SKM-1 treated with dmso at 0.1 percent for 144 hours (cell line): ENCODE measurements around the gene HDAC5.

Experiments
- DNase-seq: peaks from one replicate; lab custom pipeline; 2025; ENCODE audit not compliant: unreplicated experiment; lab: John Stamatoyannopoulos, UW

Gene HDAC5

GRCh38 chr17:44087319-44087718, 36.1 kb downstream of the HDAC5 start:
- DNase-seq, result no peak

DNA sequence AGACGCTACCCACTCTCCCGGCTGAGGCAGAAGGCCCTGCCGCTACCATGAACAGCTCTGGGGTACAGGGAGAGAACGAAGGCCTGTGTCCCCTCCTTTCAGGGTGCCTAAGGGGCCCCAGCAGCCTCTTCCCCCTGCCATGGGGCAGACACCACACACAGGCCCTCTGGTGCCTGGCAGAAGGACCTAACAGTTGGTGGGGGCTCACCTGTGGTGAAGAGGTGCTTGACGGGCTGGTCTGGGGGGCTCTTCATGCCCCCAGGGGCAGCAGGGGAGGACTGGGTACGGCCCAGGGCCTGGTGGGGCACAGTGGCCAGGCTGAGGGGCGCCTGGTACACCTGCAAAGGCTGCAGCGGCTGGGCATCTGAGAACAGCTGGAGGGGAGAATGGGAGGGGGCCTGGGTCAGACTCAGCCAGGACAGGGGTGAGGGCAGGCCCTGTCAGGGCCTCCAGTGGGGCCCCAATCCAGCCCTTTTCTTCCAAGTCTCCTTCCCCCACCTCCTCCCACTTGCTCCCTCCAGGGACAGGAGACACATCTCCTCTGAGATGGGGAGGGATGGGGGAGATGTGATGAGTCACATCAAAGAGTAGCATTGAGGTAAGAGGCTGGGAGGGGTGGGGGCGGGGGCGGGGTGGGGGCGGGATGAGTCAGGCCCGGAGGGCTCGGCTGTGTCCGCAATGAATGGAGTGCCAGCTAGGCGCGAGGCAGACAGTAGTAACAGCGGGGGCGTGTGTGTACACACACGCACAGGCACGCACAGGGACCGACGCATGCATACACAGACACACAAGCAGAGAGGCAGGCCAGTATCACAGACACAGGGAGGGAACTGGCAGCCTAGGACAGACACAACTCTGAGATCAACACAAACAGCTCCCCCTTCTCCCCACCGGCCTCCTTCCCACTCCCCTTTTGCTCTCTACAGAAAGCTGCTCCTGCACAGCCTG, 36.8 kb downstream of the HDAC5 start:
- no peak for DNase-seq

DNA sequence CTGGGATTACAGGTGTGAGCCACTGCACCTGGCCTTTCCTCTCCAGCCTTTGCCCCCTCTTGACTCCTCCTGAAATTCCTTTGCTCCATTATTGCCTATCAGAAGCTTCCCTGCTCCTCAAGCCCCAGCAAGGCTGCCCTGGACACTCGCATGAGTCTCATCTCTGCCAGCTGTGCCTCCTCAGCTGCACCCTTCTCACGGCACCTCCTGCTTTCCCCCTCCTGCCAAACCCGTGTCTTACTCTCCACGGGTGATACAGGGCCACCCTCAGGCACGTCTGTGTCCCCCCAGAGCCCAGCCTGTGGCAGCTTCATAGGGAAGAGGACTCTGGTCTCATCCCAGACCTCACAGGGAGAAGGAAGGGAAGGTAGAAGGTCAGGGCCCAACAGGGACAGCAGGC, 37.5 kb downstream of the HDAC5 start:
- DNase-seq, result no peak

- no peak for DNase-seq
Observed at GRCh38 chr17:44084921-44085320, 38.5 kb downstream of the HDAC5 start.

DNA sequence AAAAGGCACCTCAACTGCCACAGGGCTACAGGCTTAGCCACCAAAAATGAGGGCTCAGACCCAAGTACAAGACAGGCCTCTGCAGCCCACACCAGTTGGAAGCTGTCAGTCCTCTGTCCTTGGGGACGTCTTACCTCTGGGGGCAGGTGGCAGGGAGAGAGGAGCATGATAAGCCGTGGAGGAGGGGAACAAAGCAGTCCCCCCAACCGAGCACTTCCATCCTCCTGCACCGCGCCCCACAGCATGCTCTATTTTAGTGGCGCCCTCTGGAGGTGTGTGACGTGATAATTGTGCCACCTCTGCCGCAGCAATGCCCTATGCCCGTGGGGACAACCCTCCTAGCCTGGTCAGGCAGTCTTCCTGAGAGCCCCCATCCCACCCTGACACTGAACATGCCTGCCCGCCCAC, 39.3 kb downstream of the HDAC5 start:
- DNase-seq, result no peak

- DNase-seq, result no peak
Observed at GRCh38 chr17:44083250-44083849, 40.1 kb downstream of the HDAC5 start.

GRCh38 chr17:44082256-44082927, 41.0 kb downstream of the HDAC5 start:
- no peak for DNase-seq

DNA sequence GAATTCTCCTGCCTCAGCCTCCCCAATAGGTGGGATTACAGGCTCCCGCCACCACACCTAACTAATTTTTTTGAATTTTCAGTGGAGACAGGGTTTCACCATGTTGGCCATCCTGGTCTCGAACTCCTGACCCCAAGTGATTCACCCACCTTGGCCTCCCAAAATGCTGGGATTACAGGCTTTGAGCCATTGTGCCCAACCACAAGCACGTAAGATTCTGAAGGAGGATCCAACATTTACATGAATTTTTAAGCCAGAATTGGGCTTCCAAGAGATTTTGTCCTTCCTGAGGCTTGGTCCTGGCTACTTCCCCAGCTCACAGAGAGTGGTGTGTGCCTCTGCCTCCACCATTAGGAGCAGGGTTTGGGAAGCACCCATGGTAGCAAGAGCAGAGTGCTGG, 41.8 kb downstream of the HDAC5 start:
- no peak for DNase-seq

GRCh38 chr17:44079877-44080821, 43.3 kb downstream of the HDAC5 start:
- DNase-seq, result no peak

DNA sequence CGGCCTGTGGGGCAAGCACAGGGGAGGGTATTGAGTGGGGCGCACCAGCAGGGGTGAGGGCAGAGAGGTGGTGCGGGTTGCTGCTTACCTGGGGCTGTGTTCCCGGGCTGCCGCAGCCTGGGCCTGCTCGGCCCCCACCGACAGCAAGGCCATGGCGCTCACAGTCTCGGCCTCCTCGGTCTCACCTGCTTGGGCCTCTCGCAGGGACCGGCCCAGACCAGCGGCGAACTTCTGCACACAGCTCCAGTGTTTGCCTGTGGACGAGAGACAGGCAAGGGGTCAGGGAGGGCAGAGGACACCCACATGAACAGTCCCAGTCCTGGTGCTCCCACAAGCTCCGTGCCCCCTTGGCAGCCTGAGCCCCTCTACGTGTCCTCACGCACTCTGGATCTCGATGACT, 45.0 kb downstream of the HDAC5 start:
- DNase-seq, result no peak

DNA sequence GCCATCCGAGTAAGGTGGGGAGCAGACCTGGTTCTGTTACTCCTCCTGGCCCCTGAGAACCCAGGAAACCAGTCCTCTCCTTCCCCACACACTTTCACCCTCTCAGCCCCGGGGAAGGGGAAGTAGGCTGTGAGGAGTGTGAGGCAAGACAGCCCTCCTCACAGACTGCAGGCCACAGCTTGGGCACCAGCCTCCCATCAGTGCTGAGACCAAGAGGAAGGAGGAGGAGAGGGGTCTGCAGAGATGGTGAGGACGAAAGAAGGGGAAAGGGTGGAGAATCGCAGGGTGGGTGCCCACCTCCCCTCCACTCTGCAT, 45.9 kb downstream of the HDAC5 start:
- peak; percentile 80 for DNase-seq

DNA sequence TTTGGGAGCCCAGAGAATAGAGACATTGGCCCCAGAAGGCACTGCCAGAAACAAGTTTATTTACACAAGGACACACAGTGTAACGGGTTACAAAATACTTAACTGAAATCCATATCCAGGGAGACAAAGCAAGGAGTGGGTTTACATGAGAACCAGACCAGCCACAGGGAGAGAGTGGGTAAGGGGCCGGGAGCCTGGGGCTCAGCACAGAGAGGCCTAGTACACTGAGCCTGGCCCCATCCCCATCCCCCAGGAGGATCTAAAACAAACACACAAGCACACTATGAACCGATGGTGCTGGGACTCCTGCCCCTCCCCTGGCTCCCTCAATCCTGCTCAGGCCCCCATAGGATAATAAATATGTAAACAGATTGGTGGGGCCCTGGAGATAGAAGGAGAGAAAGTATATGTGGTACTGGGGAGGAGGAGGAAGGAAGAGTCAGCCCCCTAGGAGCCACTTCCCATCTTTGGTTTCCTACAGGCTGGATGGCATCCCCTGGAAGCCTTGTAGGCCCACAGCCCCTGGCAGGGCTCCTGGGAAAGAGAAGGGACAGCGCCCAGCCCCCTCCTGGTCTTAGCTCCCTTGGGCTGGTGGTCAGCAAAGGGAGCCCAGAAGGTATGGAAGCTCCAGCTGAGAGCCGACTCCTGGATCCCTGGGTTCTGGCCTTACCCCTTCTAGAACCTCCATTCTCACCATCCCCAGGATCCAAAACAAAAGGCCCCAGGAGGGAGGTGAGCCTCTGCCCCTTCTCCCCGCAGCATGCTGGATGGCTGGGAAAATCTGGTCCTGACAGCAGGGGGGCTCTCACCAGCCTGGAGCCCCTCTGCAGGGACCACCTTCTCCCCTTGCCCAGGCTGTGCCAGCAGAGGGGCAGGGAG, 46.5 kb downstream of the HDAC5 start:
- no peak for DNase-seq

DNA sequence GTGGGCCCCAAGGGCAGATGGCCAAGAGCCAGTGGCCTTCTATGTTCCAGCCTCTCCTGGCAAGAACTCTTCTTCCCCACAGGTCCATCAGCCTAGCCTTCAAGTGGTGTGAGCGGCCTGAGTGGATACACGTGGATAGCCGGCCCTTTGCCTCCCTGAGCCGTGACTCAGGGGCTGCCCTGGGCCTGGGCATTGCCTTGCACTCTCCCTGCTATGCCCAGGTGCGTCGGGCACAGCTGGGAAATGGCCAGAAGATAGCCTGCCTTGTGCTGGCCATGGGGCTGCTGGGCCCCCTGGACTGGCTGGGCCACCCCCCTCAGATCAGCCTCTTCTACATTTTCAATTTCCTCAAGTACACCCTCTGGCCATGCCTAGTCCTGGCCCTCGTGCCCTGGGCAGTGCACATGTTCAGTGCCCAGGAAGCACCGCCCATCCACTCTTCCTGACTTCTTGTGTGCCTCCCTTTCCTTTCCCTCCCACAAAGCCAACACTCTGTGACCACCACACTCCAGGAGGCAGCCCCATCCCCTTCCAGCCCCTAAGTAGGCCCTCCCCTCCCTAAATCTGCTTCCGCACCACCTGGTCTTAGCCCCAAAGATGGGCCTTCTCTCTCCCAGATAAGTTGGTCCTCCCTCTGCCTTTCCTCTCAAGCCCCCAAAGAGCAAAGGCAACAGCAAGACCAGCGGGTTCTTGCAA, 47.7 kb downstream of the HDAC5 start:
- no peak for DNase-seq

GRCh38 chr17:44074911-44075285, 48.5 kb downstream of the HDAC5 start:
- no peak for DNase-seq

GRCh38 chr17:44074231-44074910, 49.1 kb downstream of the HDAC5 start:
- no peak for DNase-seq

- DNase-seq, result no peak
Observed at GRCh38 chr17:44071772-44072171, 51.7 kb downstream of the HDAC5 start.

- no peak for DNase-seq
Observed at GRCh38 chr17:44071198-44071520, 52.3 kb downstream of the HDAC5 start.

- DNase-seq, result peak; percentile 97
Observed at GRCh38 chr17:44070455-44071197, 52.8 kb downstream of the HDAC5 start, which contains the start of gene G6PC3. TSS of gene G6PC3 (plus strand) at chr17:44070735. CDS start at chr17:44070966, 231 bp downstream.
